K562 (cell line): Measurements from ENCODE around the gene FMN1. TPM values are rescaled to one million over a fixed set of nuclear protein-coding genes. Genes with fewer than 3 reads are reported as not detected.

ENCODE experiments used
- ATAC-seq: fragments of 200-7000 bp; cut with Tn5 transposase; 3 replicates; pipeline ENCODE4 v1.9.1; 2020; ENCODE audit warnings: moderate library complexity
- BruUV-seq: library from RNA; stranded (reverse); fragments of 400-500 nt; replicated peaks from 2 replicates; lab custom pipeline; 2021; lab: Mats Ljungman, UMichigan
- CTCF ChIA-PET: fragments of 300-600 bp; formaldehyde crosslinking; extraction: SDS; loops from one replicate; lab custom pipeline; 2021; ENCODE audit warnings: low intra/inter-chr PET ratio; lab: Yijun Ruan, JAX
- POLR2A ChIA-PET: fragments of 300-600, 350-650 bp; sonication (Branson Sonifier 250); formaldehyde crosslinking; extraction: SDS; loops from one replicate; lab custom pipeline; 2021; ENCODE audit warnings: antibody characterized with exemption, inconsistent platforms; lab: Yijun Ruan, JAX
- DNase-seq, 4 experiments: peaks; one replicate each; pipeline versions ENCODE4 v3.0.0 to v3.0.0-alpha.2; 2011 to 2018; ENCODE audit warnings: low spot score in 3 of 4, mixed read lengths in 3 of 4; ENCODE audit errors: extremely low read depth in 1 of 4
- FAIRE-seq: peaks from 2 replicates; lab custom pipeline; 2011; peaks lifted over from hg19 to GRCh38; lab: Jason Lieb, UNC
- H2AFZ ChIP-seq: 2 replicates; pipeline ENCODE4 v1.6.0; 2011; ENCODE audit warnings: low read depth, low read length, control low read depth, inconsistent platforms
- H3K27ac ChIP-seq: fragments of 200-600 bp; 3 replicates; pipeline ENCODE4 v1.8.0; 2011; ENCODE audit warnings: low read depth, mild to moderate bottlenecking, control low read depth, inconsistent platforms, low read length, moderate library complexity, mixed read lengths; ENCODE audit errors: extremely low read depth
- H3K27me3 ChIP-seq, 2 experiments: fragments of 300-600 bp in 1 of 2; 2 replicates in 1 of 2; 3 replicates in 1 of 2; pipeline versions ENCODE4 v1.6.0 to v1.8.0; 2011; ENCODE audit warnings: inconsistent platforms in 2 of 2, low read length in 2 of 2, mild to moderate bottlenecking in 1 of 2, mixed read lengths in 1 of 2, moderate library complexity in 1 of 2; ENCODE audit not compliant: control insufficient read depth in 2 of 2, insufficient read depth in 2 of 2
- H3K36me3 ChIP-seq: fragments of 300-600 bp; 3 replicates; pipeline ENCODE4 v1.8.0; 2011; ENCODE audit warnings: mild to moderate bottlenecking, low read length, inconsistent platforms; ENCODE audit not compliant: control insufficient read depth, insufficient read depth
- H3K4me1 ChIP-seq, 2 experiments: fragments of 200-600 bp in 1 of 2; replicated peaks in 1 of 2; 2 replicates in 1 of 2; 3 replicates in 1 of 2; pipeline versions ENCODE4 v1.5.1 to v1.8.0; 2011; ENCODE audit warnings: inconsistent platforms in 2 of 2, low read length in 2 of 2, mild to moderate bottlenecking in 1 of 2, mixed read lengths in 1 of 2, moderate library complexity in 1 of 2; ENCODE audit not compliant: control insufficient read depth in 2 of 2, insufficient read depth in 2 of 2
- H3K4me2 ChIP-seq: 2 replicates; pipeline ENCODE4 v1.6.1; 2011; ENCODE audit warnings: low read length, control low read depth, inconsistent platforms, mixed read lengths; ENCODE audit not compliant: insufficient read depth
- H3K4me3 ChIP-seq: fragments of 200-600 bp; sonication (generic), shearing (Covaris generic); 2 replicates; pipeline ENCODE4 v1.5.1; 2016; ENCODE audit warnings: control low read depth, inconsistent platforms
- H3K79me2 ChIP-seq: fragments of 200-600 bp; 3 replicates; pipeline ENCODE4 v1.8.0; 2011; ENCODE audit warnings: low read length, inconsistent platforms; ENCODE audit not compliant: control insufficient read depth, insufficient read depth
- H3K9ac ChIP-seq, 2 experiments: 2 replicates each; pipeline versions ENCODE4 v1.6.0 to v1.6.1; 2011; ENCODE audit warnings: low read depth in 2 of 2, low read length in 2 of 2, control low read depth in 1 of 2, inconsistent platforms in 1 of 2, mild to moderate bottlenecking in 1 of 2, mixed read lengths in 1 of 2; ENCODE audit not compliant: insufficient read depth in 1 of 2
- H3K9me1 ChIP-seq: one replicate; pipeline ENCODE4 v1.6.0; 2011; ENCODE audit warnings: inconsistent platforms, mild to moderate bottlenecking, low read length, moderate library complexity; ENCODE audit not compliant: control insufficient read depth, insufficient read depth
- H3K9me3 ChIP-seq: replicated peaks from 2 replicates; pipeline ENCODE4 v1.5.1; 2011; ENCODE audit warnings: low read depth, low read length, inconsistent platforms; ENCODE audit not compliant: control insufficient read depth, insufficient read depth
- H4K20me1 ChIP-seq: replicated peaks from 2 replicates; pipeline ENCODE4 v1.6.1; 2011; ENCODE audit warnings: low read length, inconsistent platforms, mixed read lengths; ENCODE audit not compliant: control insufficient read depth, insufficient read depth
- BCL6 ChIP-seq: fragments of 250-450 bp; sonication (Bioruptor Pico); IDR thresholded peaks from 2 replicates; pipeline ENCODE4 v1.4.0; 2020
- CBFA2T3 ChIP-seq: fragments of 450-650 bp; IDR thresholded peaks from 2 replicates; pipeline ENCODE4 v1.6.1; 2017
- CCAR2 ChIP-seq: fragments of 200-400 bp; formaldehyde crosslinking; IDR thresholded peaks from 2 replicates; pipeline ENCODE4 v1.6.1; 2017; ENCODE audit warnings: mild to moderate bottlenecking, low read depth, low read length
- CEBPZ ChIP-seq: fragments of 150-350 bp; IDR thresholded peaks from 2 replicates; pipeline ENCODE4 v1.6.1; 2014; ENCODE audit warnings: low read depth, mild to moderate bottlenecking, low read length, borderline replicate concordance
- HLTF ChIP-seq: fragments of 450-650 bp; IDR thresholded peaks from 2 replicates; pipeline ENCODE4 v1.6.1; 2016
- IFI16 ChIP-seq: fragments of 250-450 bp; sonication (Bioruptor Pico); IDR thresholded peaks from 2 replicates; pipeline ENCODE4 v2.1.2; 2022; ENCODE audit warnings: mild to moderate bottlenecking, inconsistent platforms
- KLF10 ChIP-seq: fragments of 250-450 bp; sonication (Bioruptor Pico); IDR thresholded peaks from 2 replicates; pipeline ENCODE4 v1.6.1; 2021; ENCODE audit warnings: matching md5 sums
- MXI1 ChIP-seq: IDR thresholded peaks from 2 replicates; pipeline ENCODE4 v1.6.1; 2011; ENCODE audit warnings: low read depth, mild to moderate bottlenecking, improper control_type of control experiment, low read length
- RBM25 ChIP-seq: fragments of 200-400 bp; formaldehyde crosslinking; IDR thresholded peaks from 2 replicates; pipeline ENCODE4 v1.6.1; 2018; ENCODE audit warnings: low read length, low read depth, moderate library complexity; ENCODE audit not compliant: severe bottlenecking
- TAL1 ChIP-seq: fragments of 450-650 bp; IDR thresholded peaks from 2 replicates; pipeline ENCODE4 v1.6.1; 2016; ENCODE audit warnings: mild to moderate bottlenecking
- THRAP3 ChIP-seq: fragments of 450-650 bp; IDR thresholded peaks from 2 replicates; pipeline ENCODE4 v1.6.1; 2016; ENCODE audit warnings: mild to moderate bottlenecking, inconsistent platforms, borderline replicate concordance
- U2AF2 ChIP-seq: fragments of 200-400 bp; formaldehyde crosslinking; optimal IDR thresholded peaks from 2 replicates; pipeline ENCODE3; 2017; ENCODE audit warnings: low read depth, mild to moderate bottlenecking, low read length
- ZNF444 ChIP-seq: fragments of 250-450 bp; sonication (Bioruptor Pico); IDR thresholded peaks from 2 replicates; pipeline ENCODE4 v1.4.0; 2020; ENCODE audit warnings: mild to moderate bottlenecking, moderate library complexity
- WGBS: fragments of 100-300 bp; shearing (Covaris generic); methylation state at CpG from one replicate; pipeline ENCODE4 v1.1.6; 2016; ENCODE audit warnings: low coverage, mixed read lengths; ENCODE audit not compliant: insufficient coverage; ENCODE audit errors: missing lambda C conversion rate; 5-methylcytosine and 5-hydroxymethylcytosine counted together
- in situ Hi-C: fragments of 300-500 bp; cut with MboI; formaldehyde crosslinking; loops from 4 replicates; pipeline ENCODE4 v1.15.0; 2018; ENCODE audit warnings: inconsistent platforms, mixed read lengths
- intact Hi-C: fragments of 100-400 bp; cut with micrococcal nuclease; formaldehyde crosslinking; loops from 2 replicates; pipeline ENCODE4 v1.14.2; 2022
- polyA plus RNA-seq, 8 experiments: library from polyadenylated mRNA; depleted of rRNA in 4 of 8; stranded (reverse) in 5 of 8; unstranded in 3 of 8; fragments of >200 nt; fragmentation: Nextera tagmentation in 2 of 8; fragmentation: Illumina TruSeq in 1 of 8; extraction: Ambion mirVana in 2 of 8; extraction: Trizol in 1 of 8; gene quantifications; 2 replicates each; pipeline versions ENCODE4 v1.2.1 to v1.2.3, GENCODE V29; 2011 to 2014; ENCODE audit warnings: inconsistent platforms in 1 of 8, missing spikeins in 1 of 8
- total RNA-seq, 7 experiments: library from RNA; depleted of rRNA in 6 of 7; stranded (reverse); fragments of >200 nt in 6 of 7; fragmentation: Illumina TruSeq in 2 of 7; extraction: Trizol in 2 of 7; gene quantifications; 2 replicates each; pipeline versions ENCODE4 v1.2.1 to v1.2.3, GENCODE V29; 2011 to 2021; ENCODE audit warnings: low replicate concordance in 1 of 7

FMN1 gene
- total and polyA plus RNA-seq, 9 of the 15 experiments (the other 6 are each of a cell fraction or from before 2014, with no cell fraction given): 0.03 to 0.07 (median 0.04) TPM; not detected in 6

- DNase-seq: no peak
- CTCF ChIA-PET: no interaction called here
- TF ChIP-seq RBM25 (no peak), CBFA2T3 (peak; percentile 20; the same call in 1 of the 2 replicates), TAL1 (0 out of 2 replicates have a peak, but pooled peaks have one; percentile 17)
- intact Hi-C loops (no loop called here), in situ Hi-C loops (no loop called here)
- no peaks in the 10 kb centered on the region for H3K4me1 ChIP-seq
- ATAC-seq: no peak
- H3K9me1 ChIP-seq: no peaks in the 10 kb centered on the region
- H3K79me2 ChIP-seq: no peaks in the 10 kb centered on the region
- no peak overlapping the region for H3K9ac ChIP-seq
- no peaks in the 10 kb centered on the region for H3K36me3 ChIP-seq
- POLR2A ChIA-PET: no interaction called here
- no peak for FAIRE-seq
- H2AFZ ChIP-seq: no peak overlapping the region
- no peak overlapping the region for H3K27ac ChIP-seq
- H3K27me3 ChIP-seq: no peaks in the 10 kb centered on the region
- H3K4me3 ChIP-seq: no peak overlapping the region
- BruUV-seq: no TSS peak
- no peak overlapping the region for H3K4me2 ChIP-seq
- 1% methylated on average over 7 of the region's 7 CpGs for WGBS
- H3K9me3 ChIP-seq: no peaks in the 10 kb centered on the region; the same call in 1 of the 2 replicates
- H4K20me1 ChIP-seq: no peaks in the 10 kb centered on the region
Measured at GRCh38 chr15:33125894-33126537, 68.5 kb downstream of the FMN1 start.

- no peaks in the 10 kb centered on the region for H3K36me3 ChIP-seq
- in situ Hi-C loops (no loop called here), intact Hi-C loops (no loop called here)
- no peaks in the 10 kb centered on the region for H3K27me3 ChIP-seq
- FAIRE-seq (no peak), DNase-seq (no peak), ATAC-seq (no peak)
- no peaks in the 10 kb centered on the region for H4K20me1 ChIP-seq
- ChIA-PET CTCF (no interaction called here), POLR2A (interaction anchor here (1.5 kb wide), 1 partner anchor 26 kb away, joined by 4 read pairs; no protein-coding TSS in a partner anchor)
- H3K4me1 ChIP-seq: no peaks in the 10 kb centered on the region
- H3K4me2 ChIP-seq: no peak overlapping the region
- H3K9ac ChIP-seq: no peak overlapping the region
- H3K27ac ChIP-seq: no peak overlapping the region
- H3K79me2 ChIP-seq: no peaks in the 10 kb centered on the region
- H2AFZ ChIP-seq: no peak overlapping the region
- H3K4me3 ChIP-seq: no peak overlapping the region
- H3K9me1 ChIP-seq: no peaks in the 10 kb centered on the region
- no TSS peak for BruUV-seq
- 0% methylated on average over 4 of the region's 4 CpGs for WGBS
- no peaks in the 10 kb centered on the region; the same call in 1 of the 2 replicates for H3K9me3 ChIP-seq
- no peak for TF ChIP-seq HLTF
- TF ChIP-seq ZNF444 (CRISPR knock-in tag): no peak
- no peak for TF ChIP-seq MXI1
- no peak for TF ChIP-seq BCL6 (CRISPR knock-in tag)
- no peak for TF ChIP-seq U2AF2
- no peak for TF ChIP-seq KLF10 (CRISPR knock-in tag)
- no peak for TF ChIP-seq CEBPZ
- no peak for TF ChIP-seq THRAP3
- no peak for TF ChIP-seq CCAR2
- no peak for TF ChIP-seq IFI16 (CRISPR knock-in tag)
Measured at GRCh38 chr15:33124811-33125210, 69.7 kb downstream of the FMN1 start.
